T follicular helper cell (primary cell): Measurements from ENCODE around the gene SSTR3.

Experiments used
- DNase-seq: peaks from one replicate; pipeline ENCODE4 v3.0.0-alpha.2; 2020; ENCODE audit warnings: low read depth

The SSTR3 gene

GRCh38 chr22:37167176-37167980 is 44.9 kb downstream of the SSTR3 start:
- DNase-seq, result no peak

GRCh38 chr22:37166675-37167066 is 45.6 kb downstream of the SSTR3 start:
- peak; percentile 71 for DNase-seq

DNA sequence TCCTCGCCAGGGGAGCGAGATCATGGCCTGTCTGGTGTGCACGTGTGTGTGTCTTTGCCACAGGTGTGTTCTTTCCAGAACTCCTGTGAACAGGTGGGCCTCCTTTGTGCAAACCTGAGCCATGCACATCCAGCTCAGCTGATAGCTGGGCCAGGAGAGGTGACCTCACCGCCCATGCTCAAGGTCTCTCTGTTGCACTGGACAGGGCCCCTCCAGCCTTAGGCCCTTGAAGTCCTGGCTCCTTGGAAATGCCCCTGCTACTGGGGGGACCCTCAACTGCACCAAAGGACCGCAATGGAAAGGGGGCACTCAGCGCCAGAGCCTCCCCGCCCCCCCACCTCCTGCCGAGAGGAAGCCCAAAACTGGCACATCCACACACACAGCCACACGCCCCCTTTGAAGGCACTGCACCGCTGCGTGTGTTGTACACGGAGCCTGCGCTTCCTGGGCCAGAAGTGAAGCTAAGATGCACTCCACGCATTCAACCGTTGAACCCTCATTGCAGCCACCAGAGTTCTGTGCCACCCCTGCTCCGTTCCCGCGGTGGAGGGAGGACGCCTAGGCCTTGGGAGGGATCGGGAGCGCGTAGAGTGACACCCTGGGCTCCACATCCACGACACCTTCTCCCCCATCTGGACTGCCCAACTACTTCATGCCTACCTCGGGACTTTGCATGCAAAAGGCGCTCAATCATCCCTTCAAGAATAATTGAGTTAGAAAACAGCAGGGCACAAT is 46.2 kb downstream of the SSTR3 start:
- no peak for DNase-seq

GRCh38 chr22:37165066-37165465 is 47.2 kb downstream of the SSTR3 start:
- DNase-seq, result no peak

GRCh38 chr22:37164505-37164887 is 47.8 kb downstream of the SSTR3 start:
- DNase-seq, result no peak

- no peak for DNase-seq
Measured at GRCh38 chr22:37163575-37164504, 48.4 kb downstream of the SSTR3 start.

DNA sequence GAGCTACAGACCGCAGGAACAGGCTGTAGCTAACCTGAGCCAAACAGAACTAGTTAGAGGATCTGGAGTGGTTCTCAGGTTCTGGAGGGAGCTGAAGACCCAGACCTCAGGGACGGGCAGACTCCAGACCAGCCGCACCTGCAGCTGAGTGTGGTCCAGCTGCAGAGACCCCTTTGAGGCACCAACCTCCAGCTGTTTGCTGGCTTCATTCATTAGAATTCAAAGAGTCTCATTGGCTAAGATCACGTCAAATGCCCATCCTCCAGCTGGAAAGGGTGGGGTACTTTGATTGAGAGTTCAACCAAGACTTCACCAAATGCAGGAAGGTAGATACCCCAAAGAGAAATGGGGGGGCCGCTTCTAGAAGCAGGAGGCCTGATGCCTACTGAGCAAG is 49.2 kb downstream of the SSTR3 start:
- DNase-seq, result no peak

- DNase-seq, result peak; percentile 53
Measured at GRCh38 chr22:37162221-37163095, 49.8 kb downstream of the SSTR3 start.

- DNase-seq, result no peak
Measured at GRCh38 chr22:37161443-37161842, 50.8 kb downstream of the SSTR3 start.

DNA sequence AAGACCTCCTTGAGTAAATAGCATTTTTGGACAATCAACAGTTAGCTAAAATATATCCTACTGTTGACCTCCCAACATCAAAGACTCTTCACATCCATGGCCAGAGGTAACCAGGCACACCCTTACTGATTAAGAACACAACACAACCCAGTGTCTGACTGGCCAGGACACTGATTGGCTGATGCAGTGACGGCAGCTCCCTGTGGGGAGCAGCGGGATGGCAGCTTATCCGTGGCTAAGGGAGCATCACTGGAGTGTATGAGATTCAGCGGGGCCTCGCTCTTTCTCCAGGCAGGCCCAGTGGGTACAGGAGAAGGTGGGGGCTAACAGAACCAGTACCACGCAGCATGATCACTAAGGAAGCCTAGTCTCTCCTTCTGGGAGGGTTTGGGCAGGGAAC is 52.2 kb downstream of the SSTR3 start:
- DNase-seq, result no peak

DNA sequence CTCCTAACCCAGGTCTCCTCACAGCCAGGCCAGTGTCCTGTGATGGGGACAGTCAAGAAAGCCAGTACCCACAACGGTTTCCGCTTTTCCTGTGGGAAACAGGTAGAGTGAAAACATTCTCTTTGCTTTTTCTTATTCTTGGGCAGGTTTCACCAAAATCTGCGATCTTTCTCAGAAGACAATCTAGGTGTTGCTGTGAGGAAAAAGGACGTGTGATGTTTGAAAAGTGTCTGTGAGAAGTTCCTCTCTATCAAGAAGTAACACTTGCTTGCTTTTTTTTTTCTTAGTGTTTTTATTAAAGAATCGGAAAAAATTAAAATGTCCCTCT is 53.4 kb downstream of the SSTR3 start:
- DNase-seq, result no peak

DNA sequence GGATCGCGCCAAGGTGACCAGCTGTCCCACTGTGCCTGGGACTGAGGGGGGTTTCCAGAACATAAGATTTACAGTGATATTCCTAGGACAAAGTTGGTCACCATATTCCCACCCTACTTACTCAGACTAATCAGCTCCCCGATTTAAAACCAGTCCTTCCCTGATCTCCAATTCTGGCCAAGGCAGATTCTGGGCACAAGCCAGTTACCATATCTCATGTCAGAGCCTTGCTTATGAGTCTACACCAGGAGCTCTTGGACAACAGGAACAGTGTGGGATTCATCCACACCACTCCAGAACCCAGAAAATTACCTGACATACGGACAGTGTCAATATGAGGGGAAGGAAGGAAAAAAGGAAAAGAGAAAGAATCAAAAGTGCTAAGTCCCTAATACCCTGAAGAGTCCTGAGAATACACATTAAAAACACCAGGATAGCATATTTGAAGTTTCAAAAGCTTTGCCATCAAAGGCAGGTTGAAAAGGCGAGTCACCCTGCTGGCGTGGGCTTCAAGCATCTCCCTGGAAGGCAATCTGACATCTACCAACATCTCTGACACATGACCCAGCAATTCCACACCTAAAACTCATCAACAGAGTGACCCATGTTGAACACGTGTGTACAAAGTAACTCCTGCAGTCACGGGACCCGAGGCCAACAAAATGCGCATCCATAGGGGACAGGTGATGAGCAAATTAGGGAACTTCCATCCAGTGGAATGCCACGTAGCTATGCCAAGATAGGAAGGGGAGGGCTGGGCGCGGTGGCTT is 54.6 kb downstream of the SSTR3 start:
- no peak for DNase-seq

GRCh38 chr22:37156686-37157435 is 55.4 kb downstream of the SSTR3 start:
- DNase-seq, result no peak

DNA sequence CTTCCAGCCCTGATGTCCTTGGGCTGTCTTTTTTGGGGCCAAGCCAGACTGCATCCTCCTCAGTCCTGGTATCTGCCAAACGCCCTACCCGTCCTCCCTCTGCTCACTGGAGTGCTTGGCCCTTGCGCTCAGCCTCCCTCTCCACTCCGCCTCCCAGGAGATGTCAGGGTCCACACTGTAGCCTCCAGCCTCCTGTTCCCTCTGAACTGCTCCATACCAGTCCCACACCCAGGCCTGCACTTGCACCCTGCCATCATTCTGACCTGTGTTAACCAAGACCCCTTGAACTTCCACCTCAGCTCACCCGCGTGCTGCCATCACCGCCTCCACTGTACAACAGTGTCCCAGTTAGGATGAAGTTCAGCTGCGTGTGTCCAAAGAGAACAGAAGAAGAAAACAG is 56.3 kb downstream of the SSTR3 start:
- no peak for DNase-seq

DNA sequence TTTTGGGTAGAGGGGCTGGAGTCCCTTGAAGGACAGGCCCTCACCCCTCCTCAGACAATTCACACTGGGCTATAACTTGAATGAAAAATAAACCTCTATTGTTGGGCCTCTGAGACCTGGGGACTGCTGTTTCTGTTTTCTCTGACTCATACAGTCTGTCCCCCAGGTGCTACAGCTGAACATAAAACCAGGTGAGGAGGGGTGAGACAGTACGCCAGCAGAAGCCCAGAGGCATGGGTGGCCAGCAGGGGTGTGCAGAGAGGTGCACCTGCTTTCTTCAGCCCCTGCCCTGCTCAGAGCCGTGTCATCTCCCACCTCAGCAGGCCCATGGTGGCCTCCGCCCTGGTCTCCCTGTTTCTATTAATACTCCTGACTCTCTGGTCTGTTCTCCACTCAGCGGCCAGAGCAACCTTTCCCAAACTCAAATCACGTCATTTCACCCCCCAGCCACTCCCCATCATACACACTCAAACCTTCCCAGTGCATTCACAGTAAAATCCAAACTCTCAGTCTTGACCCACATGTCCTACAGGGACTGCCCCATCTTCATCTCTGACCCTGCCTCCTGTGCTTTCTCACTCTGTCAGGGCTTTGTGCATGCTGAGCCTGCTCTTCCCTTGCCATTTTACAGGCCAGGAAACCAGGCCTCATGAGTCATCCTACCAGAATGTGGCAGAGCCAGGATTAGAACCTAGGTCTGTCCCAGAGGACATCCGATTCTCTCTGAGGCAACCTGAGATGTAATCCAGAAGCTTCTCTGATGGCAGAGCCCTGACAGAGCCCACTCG is 57.2 kb downstream of the SSTR3 start:
- DNase-seq, result no peak
